Karpas-422 (cell line): ENCODE measurements around the gene TNKS1BP1. TPM values are rescaled to one million over a fixed set of nuclear protein-coding genes. Genes with fewer than 3 reads are reported as not detected.

ENCODE experiments used
- DNase-seq: peaks from one replicate; pipeline ENCODE4 v3.0.0-alpha.2; 2015
- H2AFZ ChIP-seq: fragments of 200-600 bp; sonication (generic); 2 replicates; pipeline ENCODE4 v1.6.1; 2014; ENCODE audit warnings: antibody characterized with exemption, low read length, mixed read lengths
- H3K27ac ChIP-seq: fragments of 200-600 bp; sonication (generic); 2 replicates; pipeline ENCODE4 v1.5.1; 2014; ENCODE audit warnings: mild to moderate bottlenecking, low read length, moderate library complexity
- H3K27me3 ChIP-seq: fragments of 200-600 bp; sonication (generic); 2 replicates; pipeline ENCODE4 v1.6.1; 2014; ENCODE audit warnings: low read length, mixed read lengths
- H3K36me3 ChIP-seq: fragments of 200-600 bp; sonication (generic); 2 replicates; pipeline ENCODE4 v1.6.1; 2014; ENCODE audit warnings: low read length, mixed read lengths; ENCODE audit not compliant: insufficient read depth
- H3K4me1 ChIP-seq: fragments of 200-600 bp; sonication (generic); 2 replicates; pipeline ENCODE4 v1.6.1; 2014; ENCODE audit warnings: mild to moderate bottlenecking, low read length, mixed read lengths
- H3K4me2 ChIP-seq: fragments of 200-600 bp; sonication (generic); 2 replicates; pipeline ENCODE4 v1.6.1; 2014; ENCODE audit warnings: low read length, low read depth, mild to moderate bottlenecking; ENCODE audit not compliant: poor library complexity, severe bottlenecking
- H3K4me3 ChIP-seq: fragments of 200-600 bp; sonication (generic); 2 replicates; pipeline ENCODE4 v1.5.1; 2014; ENCODE audit warnings: mild to moderate bottlenecking, antibody characterized with exemption, low read length, mixed read lengths
- H3K79me2 ChIP-seq: fragments of 200-600 bp; sonication (generic); 2 replicates; pipeline ENCODE4 v1.6.1; 2014; ENCODE audit warnings: mild to moderate bottlenecking, low read length, mixed read lengths
- H3K9ac ChIP-seq: fragments of 200-600 bp; sonication (generic); 2 replicates; pipeline ENCODE4 v1.6.0; 2014; ENCODE audit warnings: low read length
- H3K9me2 ChIP-seq: fragments of 200-600 bp; sonication (generic), shearing (Covaris generic); replicated peaks from 2 replicates; pipeline ENCODE4 v1.6.0; 2014; ENCODE audit warnings: mild to moderate bottlenecking, low read length, moderate library complexity; ENCODE audit not compliant: insufficient read depth
- H3K9me3 ChIP-seq: fragments of 300-700, 200-600 bp; sonication (generic); 2 replicates; pipeline ENCODE4 v1.6.1; 2014; ENCODE audit warnings: low read length, mixed read lengths
- H4K20me1 ChIP-seq: fragments of 200-600 bp; sonication (generic); 2 replicates; pipeline ENCODE4 v1.6.1; 2014; ENCODE audit warnings: mild to moderate bottlenecking, antibody characterized with exemption, low read length, low read depth; ENCODE audit not compliant: insufficient read depth
- total RNA-seq: library from RNA; depleted of rRNA; stranded (reverse); fragments of >200 nt; shearing (Covaris generic); gene quantifications from 2 replicates; pipeline ENCODE4 v1.2.3, GENCODE V29; 2014; ENCODE audit warnings: low replicate concordance

The TNKS1BP1 gene
- total RNA-seq, 1 experiment from 2014 or later: 11.6 TPM

GRCh38 chr11:57322256-57323166 is 2.2 kb downstream of the TNKS1BP1 start:
- H3K4me1 ChIP-seq: peaks cover 41% of the 10 kb centered on the region
- no peak overlapping the region for H3K4me2 ChIP-seq
- no peaks in the 10 kb centered on the region for H3K27me3 ChIP-seq
- peaks cover 4% of the 10 kb centered on the region; the same call in 1 of the 2 replicates for H3K36me3 ChIP-seq
- H3K9me2 ChIP-seq: no peaks in the 10 kb centered on the region
- H2AFZ ChIP-seq: no peak overlapping the region
- H3K4me3 ChIP-seq: no peak overlapping the region
- no peaks in the 10 kb centered on the region for H3K9me3 ChIP-seq
- no peak overlapping the region for H3K27ac ChIP-seq
- no peak for DNase-seq
- H4K20me1 ChIP-seq: no peaks in the 10 kb centered on the region
- H3K79me2 ChIP-seq: peaks cover 33% of the 10 kb centered on the region
- no peak overlapping the region for H3K9ac ChIP-seq

GRCh38 chr11:57321388-57322255 is 3.1 kb downstream of the TNKS1BP1 start:
- no peaks in the 10 kb centered on the region for H3K9me3 ChIP-seq
- no peak overlapping the region for H2AFZ ChIP-seq
- no peaks in the 10 kb centered on the region for H4K20me1 ChIP-seq
- no peak overlapping the region for H3K4me3 ChIP-seq
- H3K9ac ChIP-seq: no peak overlapping the region
- H3K36me3 ChIP-seq: peaks cover 5% of the 10 kb centered on the region; the same call in 1 of the 2 replicates
- no peak overlapping the region for H3K27ac ChIP-seq
- H3K27me3 ChIP-seq: no peaks in the 10 kb centered on the region
- no peaks in the 10 kb centered on the region for H3K9me2 ChIP-seq
- no peak for DNase-seq
- no peak overlapping the region for H3K4me2 ChIP-seq
- H3K79me2 ChIP-seq: peaks cover 33% of the 10 kb centered on the region
- H3K4me1 ChIP-seq: peaks cover 32% of the 10 kb centered on the region

GRCh38 chr11:57320719-57321387 is 3.9 kb downstream of the TNKS1BP1 start:
- Histone ChIP-seq H3K27ac (no peak overlapping the region), H3K4me3 (no peak overlapping the region), H3K4me1 (peaks cover 24% of the 10 kb centered on the region), H3K9me3 (no peaks in the 10 kb centered on the region), H3K4me2 (no peak overlapping the region), H3K27me3 (no peaks in the 10 kb centered on the region), H3K79me2 (peaks cover 33% of the 10 kb centered on the region), H3K36me3 (peaks cover 5% of the 10 kb centered on the region; the same call in 1 of the 2 replicates), H3K9ac (no peak overlapping the region), H2AFZ (no peak overlapping the region), H3K9me2 (no peaks in the 10 kb centered on the region), H4K20me1 (no peaks in the 10 kb centered on the region)
- no peak for DNase-seq

GRCh38 chr11:57320067-57320718 is 4.6 kb downstream of the TNKS1BP1 start:
- Histone ChIP-seq H3K9ac (no peak overlapping the region), H3K4me3 (no peak overlapping the region), H3K27ac (no peak overlapping the region)

GRCh38 chr11:57318178-57318577 is 6.6 kb downstream of the TNKS1BP1 start:
- no peak overlapping the region for H2AFZ ChIP-seq
- H3K36me3 ChIP-seq: peaks cover 5% of the 10 kb centered on the region; the same call in 1 of the 2 replicates
- H3K9ac ChIP-seq: no peak overlapping the region
- no peak overlapping the region for H3K4me2 ChIP-seq
- H3K9me2 ChIP-seq: no peaks in the 10 kb centered on the region
- peaks cover 22% of the 10 kb centered on the region for H3K79me2 ChIP-seq
- no peaks in the 10 kb centered on the region for H4K20me1 ChIP-seq
- no peaks in the 10 kb centered on the region for H3K27me3 ChIP-seq
- DNase-seq: no peak
- H3K9me3 ChIP-seq: no peaks in the 10 kb centered on the region
- H3K4me3 ChIP-seq: no peak overlapping the region
- peaks cover 7% of the 10 kb centered on the region for H3K4me1 ChIP-seq
- no peak overlapping the region for H3K27ac ChIP-seq

More at GRCh38 chr11:57320067-57320718, 4.6 kb downstream of the TNKS1BP1 start:
- Histone ChIP-seq H3K4me2 (no peak overlapping the region), H3K27me3 (no peaks in the 10 kb centered on the region), H3K79me2 (peaks cover 33% of the 10 kb centered on the region), H3K9me3 (no peaks in the 10 kb centered on the region), H4K20me1 (no peaks in the 10 kb centered on the region), H3K4me1 (peaks cover 18% of the 10 kb centered on the region), H3K36me3 (peaks cover 5% of the 10 kb centered on the region; the same call in 1 of the 2 replicates), H3K9me2 (no peaks in the 10 kb centered on the region), H2AFZ (no peak overlapping the region)
- no peak for DNase-seq

- H3K9me2 ChIP-seq: no peaks in the 10 kb centered on the region
- no peak overlapping the region for H3K9ac ChIP-seq
- H3K36me3 ChIP-seq: peaks cover 5% of the 10 kb centered on the region; the same call in 1 of the 2 replicates
- H2AFZ ChIP-seq: no peak overlapping the region
- H3K27me3 ChIP-seq: no peaks in the 10 kb centered on the region
- H3K9me3 ChIP-seq: no peaks in the 10 kb centered on the region
- DNase-seq: no peak
- H4K20me1 ChIP-seq: no peaks in the 10 kb centered on the region
- no peak overlapping the region for H3K4me3 ChIP-seq
- H3K4me2 ChIP-seq: no peak overlapping the region
- H3K27ac ChIP-seq: no peak overlapping the region
- H3K4me1 ChIP-seq: no peaks in the 10 kb centered on the region
- peaks cover 3% of the 10 kb centered on the region for H3K79me2 ChIP-seq
Observed at GRCh38 chr11:57316017-57316416, 8.7 kb downstream of the TNKS1BP1 start.

GRCh38 chr11:57315491-57315890 is 9.3 kb downstream of the TNKS1BP1 start:
- Histone ChIP-seq H3K27me3 (no peaks in the 10 kb centered on the region), H4K20me1 (no peaks in the 10 kb centered on the region), H3K4me3 (no peak overlapping the region), H2AFZ (no peak overlapping the region), H3K79me2 (no peaks in the 10 kb centered on the region; the same call in 1 of the 2 replicates), H3K4me2 (no peak overlapping the region), H3K9me3 (no peaks in the 10 kb centered on the region), H3K9ac (no peak overlapping the region), H3K36me3 (peaks cover 5% of the 10 kb centered on the region; the same call in 1 of the 2 replicates), H3K4me1 (no peaks in the 10 kb centered on the region), H3K27ac (no peak overlapping the region), H3K9me2 (no peaks in the 10 kb centered on the region)
- no peak for DNase-seq
